ENCODE measurements around the gene RNH1.

RNH1 gene

DNA sequence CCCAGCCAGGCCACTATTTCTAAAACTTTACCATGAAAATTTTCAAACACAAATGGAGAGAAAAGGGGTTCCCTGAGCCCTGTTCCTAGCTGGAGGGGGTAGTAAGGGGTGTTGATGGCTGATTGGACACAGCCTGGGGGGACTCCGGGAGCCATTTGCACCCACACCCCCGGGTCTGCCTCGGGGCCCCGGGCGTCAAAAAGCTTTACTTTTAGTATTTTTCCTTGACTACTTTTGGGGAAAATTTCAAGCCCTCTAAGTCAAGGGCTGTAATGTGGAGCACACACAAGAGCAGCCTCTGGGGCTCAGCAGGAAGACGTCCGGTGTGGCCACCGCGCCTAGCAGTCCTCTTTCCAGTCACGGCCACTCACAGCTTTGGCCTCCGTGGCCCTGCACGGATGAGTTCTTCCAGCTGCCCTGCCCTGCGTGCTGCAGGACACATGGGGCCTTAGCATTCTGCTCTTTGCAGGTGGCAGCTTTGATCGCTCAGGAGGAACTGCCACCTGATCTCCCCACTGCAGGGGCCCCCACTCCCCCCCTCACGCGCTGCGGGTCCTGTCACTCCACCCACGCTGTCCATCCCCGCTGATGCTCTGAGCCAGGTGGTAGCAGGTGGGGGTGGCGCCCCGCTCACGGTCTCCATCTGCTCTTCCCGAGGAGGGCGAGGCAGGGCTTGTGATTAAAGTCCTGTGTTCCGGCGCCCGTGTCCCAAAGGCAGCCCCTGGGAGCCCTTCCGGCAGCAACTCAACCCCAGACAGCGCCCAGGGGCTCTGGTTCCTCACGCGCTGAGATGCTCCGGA is 14.4 kb downstream of the RNH1 start:
- no peak for DNase-seq (ENCODE audit: low read depth, low spot score)
- TF ChIP-seq, protein P1, sequence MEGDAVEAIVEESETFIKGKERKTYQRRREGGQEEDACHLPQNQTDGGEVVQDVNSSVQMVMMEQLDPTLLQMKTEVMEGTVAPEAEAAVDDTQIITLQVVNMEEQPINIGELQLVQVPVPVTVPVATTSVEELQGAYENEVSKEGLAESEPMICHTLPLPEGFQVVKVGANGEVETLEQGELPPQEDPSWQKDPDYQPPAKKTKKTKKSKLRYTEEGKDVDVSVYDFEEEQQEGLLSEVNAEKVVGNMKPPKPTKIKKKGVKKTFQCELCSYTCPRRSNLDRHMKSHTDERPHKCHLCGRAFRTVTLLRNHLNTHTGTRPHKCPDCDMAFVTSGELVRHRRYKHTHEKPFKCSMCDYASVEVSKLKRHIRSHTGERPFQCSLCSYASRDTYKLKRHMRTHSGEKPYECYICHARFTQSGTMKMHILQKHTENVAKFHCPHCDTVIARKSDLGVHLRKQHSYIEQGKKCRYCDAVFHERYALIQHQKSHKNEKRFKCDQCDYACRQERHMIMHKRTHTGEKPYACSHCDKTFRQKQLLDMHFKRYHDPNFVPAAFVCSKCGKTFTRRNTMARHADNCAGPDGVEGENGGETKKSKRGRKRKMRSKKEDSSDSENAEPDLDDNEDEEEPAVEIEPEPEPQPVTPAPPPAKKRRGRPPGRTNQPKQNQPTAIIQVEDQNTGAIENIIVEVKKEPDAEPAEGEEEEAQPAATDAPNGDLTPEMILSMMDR (IDR thresholded peaks at IDR 0.05; ENCODE audit: low read depth, low read length) = no peak
- in situ Hi-C loops (cut with HindIII; ENCODE audit: low sequenced_read_pairs) = no loop called here
- no peak overlapping the region for H3K4me3 ChIP-seq (ENCODE audit: low read depth, low read length)

DNA sequence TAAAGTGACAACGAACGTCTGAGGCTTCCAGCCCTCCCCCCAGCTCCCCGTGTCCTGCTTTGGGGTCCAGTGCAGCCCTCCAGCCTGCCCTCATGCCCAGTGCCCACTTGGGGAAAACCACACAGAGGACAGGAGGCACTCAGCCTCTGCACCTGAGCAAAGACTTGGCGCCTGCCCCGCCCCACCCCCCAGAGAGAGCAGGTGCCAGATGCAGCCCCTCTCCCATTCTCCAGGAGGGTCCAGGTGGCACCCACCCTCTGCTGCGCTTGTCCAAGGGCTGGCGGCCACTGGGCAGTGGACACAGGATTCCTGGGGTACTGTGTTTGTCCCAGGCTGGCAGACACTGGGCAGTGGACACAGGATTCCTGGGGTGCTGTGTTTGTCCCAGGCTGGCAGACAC is 15.7 kb downstream of the RNH1 start:
- no peak for DNase-seq (ENCODE audit: low read depth, low spot score)
- TF ChIP-seq, protein P1 (IDR thresholded peaks at IDR 0.05; ENCODE audit: low read depth, low read length) = no peak
- H3K4me3 ChIP-seq (ENCODE audit: low read depth, low read length) = no peak overlapping the region
- in situ Hi-C loops (cut with HindIII; ENCODE audit: low sequenced_read_pairs) = no loop called here

DNA sequence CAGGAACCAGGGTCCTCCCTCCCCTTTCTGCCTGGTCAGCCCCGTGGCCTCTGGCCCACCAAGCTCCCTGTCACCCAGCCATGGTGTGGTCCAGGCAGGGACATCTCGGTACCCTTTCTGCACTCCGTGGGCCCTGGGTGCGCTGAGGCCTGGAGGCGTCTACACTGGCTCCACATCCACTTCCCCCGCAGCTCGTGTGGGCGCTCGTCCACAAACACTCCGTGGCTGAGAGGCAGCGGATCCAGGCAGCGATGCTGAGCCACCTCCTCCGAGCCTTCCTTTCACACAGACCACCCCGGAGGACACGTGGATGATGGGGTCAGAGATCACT is 16.1 kb downstream of the RNH1 start:
- DNase-seq (ENCODE audit: low read depth, low spot score) = no peak
- TF ChIP-seq, protein P1 (IDR thresholded peaks at IDR 0.05; ENCODE audit: low read depth, low read length) = no peak
- no peak overlapping the region for H3K4me3 ChIP-seq (ENCODE audit: low read depth, low read length)
- in situ Hi-C loops (cut with HindIII; ENCODE audit: low sequenced_read_pairs) = no loop called here

DNA sequence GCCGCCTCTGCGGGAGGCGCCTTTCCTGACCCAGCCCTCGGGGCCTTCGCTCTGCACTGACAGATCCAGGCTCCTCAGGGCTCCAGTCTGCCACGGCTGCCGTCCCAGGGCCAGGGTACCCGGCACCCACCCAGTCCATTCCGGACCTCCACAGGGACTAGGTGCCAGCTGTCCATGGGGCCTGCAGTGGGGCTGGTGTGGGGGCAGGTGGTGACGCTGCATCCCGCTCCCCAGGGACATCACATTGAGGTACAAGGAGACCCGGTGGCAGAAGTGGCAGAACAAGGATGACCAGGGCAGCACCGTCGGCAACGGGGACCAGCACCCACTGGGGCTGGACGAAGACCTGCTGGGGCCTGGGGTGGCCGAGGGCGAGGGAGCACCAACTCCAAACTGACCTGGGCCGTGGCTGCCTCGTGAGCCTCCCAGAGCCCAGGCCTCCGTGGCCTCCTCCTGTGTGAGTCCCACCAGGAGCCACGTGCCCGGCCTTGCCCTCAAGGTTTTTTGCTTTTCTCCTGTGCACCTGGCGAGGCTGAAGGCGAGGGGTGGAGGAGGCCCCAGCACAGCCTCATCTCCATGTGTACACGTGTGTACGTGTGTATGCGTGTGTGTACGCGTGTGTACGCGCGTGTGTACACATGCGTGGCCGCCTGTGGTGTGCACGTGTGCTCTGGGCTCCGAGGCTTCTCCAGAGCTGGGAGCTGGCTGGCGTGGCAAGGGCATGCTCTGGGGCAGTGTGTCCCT is 16.7 kb downstream of the RNH1 start:
- DNase-seq (ENCODE audit: low read depth, low spot score) = no peak
- H3K4me3 ChIP-seq (ENCODE audit: low read depth, low read length) = no peak overlapping the region
- TF ChIP-seq, protein P1 (IDR thresholded peaks at IDR 0.05; ENCODE audit: low read depth, low read length) = no peak
- in situ Hi-C loops (cut with HindIII; ENCODE audit: low sequenced_read_pairs) = no loop called here

DNA sequence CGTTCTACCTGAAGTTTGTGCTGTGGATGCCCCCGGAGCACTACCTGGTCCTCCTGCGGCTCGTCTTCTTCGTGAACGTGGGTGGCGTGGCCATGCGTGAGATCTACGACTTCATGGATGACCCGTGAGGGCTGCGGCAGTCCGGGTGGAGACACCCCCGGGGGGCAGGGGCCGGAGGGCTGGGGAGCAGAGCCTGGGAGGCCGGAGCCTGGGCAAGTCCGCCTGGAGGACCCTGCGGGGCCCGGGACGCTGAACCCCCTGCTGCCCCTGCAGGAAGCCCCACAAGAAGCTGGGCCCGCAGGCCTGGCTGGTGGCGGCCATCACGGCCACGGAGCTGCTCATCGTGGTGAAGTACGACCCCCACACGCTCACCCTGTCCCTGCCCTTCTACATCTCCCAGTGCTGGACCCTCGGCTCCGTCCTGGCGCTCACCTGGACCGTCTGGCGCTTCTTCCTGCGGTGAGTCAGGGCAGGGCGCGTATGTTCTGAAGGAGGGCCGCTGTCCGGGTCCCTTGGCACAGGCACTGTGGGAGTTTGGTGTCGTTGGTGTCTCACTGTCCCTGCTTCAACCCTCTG is 17.3 kb downstream of the RNH1 start:
- DNase-seq (ENCODE audit: low read depth, low spot score) = no peak
- TF ChIP-seq, protein P1 (IDR thresholded peaks at IDR 0.05; ENCODE audit: low read depth, low read length) = no peak
- in situ Hi-C loops (cut with HindIII; ENCODE audit: low sequenced_read_pairs) = no loop called here
- H3K4me3 ChIP-seq (ENCODE audit: low read depth, low read length) = no peak overlapping the region

DNA sequence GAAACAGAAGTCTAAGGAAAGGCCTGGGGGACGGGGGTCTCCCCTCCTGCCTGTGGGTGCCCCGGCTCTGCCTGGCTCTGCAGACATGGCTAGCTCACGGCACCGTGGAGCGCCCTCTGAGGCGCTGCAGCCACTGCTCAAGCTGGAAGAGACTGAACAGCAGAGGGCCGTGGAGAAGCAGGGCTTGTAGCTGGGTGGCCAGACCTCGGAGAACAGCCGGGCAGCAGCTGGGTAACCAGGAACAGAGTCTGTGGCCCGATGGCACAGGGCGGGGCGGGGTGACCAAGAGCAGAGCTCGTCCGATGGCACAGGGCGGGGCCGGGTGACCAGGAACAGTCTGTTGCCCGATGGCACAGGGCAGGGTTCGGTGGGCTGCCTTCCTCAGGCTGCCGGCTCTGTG is 18.1 kb downstream of the RNH1 start:
- TF ChIP-seq, protein P1 (IDR thresholded peaks at IDR 0.05; ENCODE audit: low read depth, low read length) = no peak
- in situ Hi-C loops (cut with HindIII; ENCODE audit: low sequenced_read_pairs) = no loop called here
- no peak for DNase-seq (ENCODE audit: low read depth, low spot score)
- no peak overlapping the region for H3K4me3 ChIP-seq (ENCODE audit: low read depth, low read length)

Measured in astrocyte of the spinal cord (primary cell).